ENCODE data around the gene NUDT4.

The NUDT4 gene

GRCh38 chr12:93363841-93364297 is 13.9 kb upstream of the NUDT4 start:
- Histone ChIP-seq H3K27ac (replicated peaks) (no peak overlapping the region), H3K27me3 (ENCODE audit: insufficient read depth, poor library complexity, severe bottlenecking) (no peaks in the 10 kb centered on the region), H3K4me3 (replicated peaks; ENCODE audit: insufficient read depth, low read length) (no peak overlapping the region)
- DNase-seq (ENCODE audit: low read depth in 1 of 2, low spot score in 1 of 2), result peak in 1 of 2 experiments; percentile 56
- TF ChIP-seq POLR2AphosphoS5 (IDR thresholded peaks at IDR 0.05; ENCODE audit: low read depth) (no peak), REST (IDR thresholded peaks at IDR 0.05; ENCODE audit: insufficient replicate concordance, low read depth) (no peak), SPI1 (IDR thresholded peaks at IDR 0.05; ENCODE audit: borderline replicate concordance, low read depth) (peak; percentile 86), CTCF (IDR thresholded peaks at IDR 0.05; ENCODE audit: insufficient read depth, low read length) (no peak)

DNA sequence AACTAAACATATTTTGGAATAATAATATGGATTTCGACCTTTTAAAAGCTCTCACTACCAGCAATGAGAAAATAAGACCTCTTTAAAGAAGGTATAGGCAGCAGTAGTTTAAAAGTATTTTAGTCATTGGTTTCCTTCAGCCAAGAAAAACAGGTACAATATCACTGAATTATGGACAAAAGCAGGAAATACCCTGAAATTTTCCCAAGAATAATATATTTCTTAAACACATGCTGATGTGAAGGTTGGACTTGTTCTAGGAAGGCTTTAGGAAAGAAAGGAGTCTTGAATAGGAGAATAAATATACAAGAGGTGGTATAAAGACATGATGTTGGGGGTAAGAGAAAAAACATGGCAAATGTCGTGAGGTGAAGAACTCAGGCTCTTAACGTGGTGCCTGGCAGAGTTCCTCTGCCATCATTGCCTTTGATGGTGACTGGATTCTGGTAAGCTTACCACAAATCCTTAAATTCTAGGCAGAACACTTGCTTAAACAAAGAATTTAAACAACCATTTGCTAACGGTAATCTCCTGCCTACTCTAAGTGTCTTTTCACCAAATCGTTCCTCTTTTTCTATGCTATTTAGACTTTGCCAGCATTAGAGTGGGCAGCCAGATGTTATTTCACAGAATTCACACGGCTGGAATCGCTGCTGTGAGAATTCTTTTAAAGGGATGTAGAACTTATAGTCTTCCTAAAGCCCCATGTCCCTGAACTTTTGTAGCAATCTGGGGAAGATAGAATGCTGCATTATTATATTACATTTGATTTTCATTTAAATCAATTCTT is 11.9 kb upstream of the NUDT4 start:
- Histone ChIP-seq H3K4me3 (replicated peaks; ENCODE audit: insufficient read depth, low read length) (no peak overlapping the region), H3K27me3 (ENCODE audit: insufficient read depth, poor library complexity, severe bottlenecking) (no peaks in the 10 kb centered on the region), H3K27ac (replicated peaks) (no peak overlapping the region)
- TF ChIP-seq GABPA (IDR thresholded peaks at IDR 0.05; ENCODE audit: low read depth) (no peak), REST (IDR thresholded peaks at IDR 0.05; ENCODE audit: insufficient replicate concordance, low read depth) (no peak), CTCF (IDR thresholded peaks at IDR 0.05; ENCODE audit: insufficient read depth, low read length) (no peak), SPI1 (IDR thresholded peaks at IDR 0.05; ENCODE audit: borderline replicate concordance, low read depth) (no peak), POLR2AphosphoS5 (IDR thresholded peaks at IDR 0.05; ENCODE audit: low read depth) (no peak)
- no peak for DNase-seq (ENCODE audit: low read depth in 1 of 2, low spot score in 1 of 2)

DNA sequence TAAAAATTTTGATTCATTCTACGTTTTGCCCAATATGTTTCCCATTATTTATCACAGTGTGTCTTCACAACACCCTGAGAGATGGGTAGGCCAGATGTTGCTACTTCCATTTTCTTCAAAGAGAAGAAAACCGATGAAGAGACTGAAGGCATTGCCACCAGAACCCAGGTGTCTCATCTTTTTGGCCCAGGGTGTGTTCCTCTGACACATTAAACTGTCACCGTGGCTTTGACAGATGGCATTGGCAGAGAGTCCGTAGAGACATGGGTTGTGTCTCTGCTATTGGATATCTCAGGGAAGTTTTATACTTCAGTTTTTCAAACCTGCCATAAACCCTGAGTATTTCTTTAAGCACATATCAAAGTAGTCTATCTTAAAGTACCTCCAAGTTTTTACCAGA is 11.3 kb upstream of the NUDT4 start:
- Histone ChIP-seq H3K4me3 (replicated peaks; ENCODE audit: insufficient read depth, low read length) (no peak overlapping the region), H3K27ac (replicated peaks) (no peak overlapping the region), H3K27me3 (ENCODE audit: insufficient read depth, poor library complexity, severe bottlenecking) (no peaks in the 10 kb centered on the region)
- no peak for DNase-seq (ENCODE audit: low read depth in 1 of 2, low spot score in 1 of 2)
- TF ChIP-seq REST (IDR thresholded peaks at IDR 0.05; ENCODE audit: insufficient replicate concordance, low read depth) (no peak), GABPA (IDR thresholded peaks at IDR 0.05; ENCODE audit: low read depth) (no peak)
